Measurements from ENCODE around the gene TRIOBP.
"Not testable (repeated sequence)": the region's sequence is repeated elsewhere in the genome, so short reads cannot be mapped to it uniquely, and the experiment has no call there.

The TRIOBP gene

DNA sequence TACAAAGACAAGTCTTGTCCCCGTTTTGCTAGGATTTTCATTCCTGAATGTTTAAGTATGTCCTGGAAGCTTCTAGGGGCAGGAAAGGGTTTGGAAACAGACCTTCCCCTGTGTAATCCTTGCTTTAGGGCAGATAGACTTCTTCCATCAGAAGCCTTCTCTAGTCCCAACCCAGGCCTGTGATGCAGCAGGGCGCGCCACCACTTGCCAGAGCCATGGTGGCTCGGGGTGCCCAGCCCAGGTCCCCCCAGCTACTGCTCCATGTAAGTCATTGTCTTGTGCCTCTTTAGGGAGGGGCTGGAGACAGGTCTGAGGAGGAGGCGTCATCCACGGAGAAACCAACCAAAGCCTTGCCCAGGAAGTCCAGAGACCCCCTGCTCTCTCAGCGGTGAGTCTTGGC is 6.4 kb upstream of the TRIOBP start:
- no peak for DNase-seq (ENCODE audit: low read depth)

- no peak for DNase-seq (ENCODE audit: low read depth)
Observed at GRCh38 chr22:37690901-37691504, 5.8 kb upstream of the TRIOBP start.

- no peak for DNase-seq (ENCODE audit: low read depth)
Observed at GRCh38 chr22:37692627-37693285, 4.1 kb upstream of the TRIOBP start.

DNA sequence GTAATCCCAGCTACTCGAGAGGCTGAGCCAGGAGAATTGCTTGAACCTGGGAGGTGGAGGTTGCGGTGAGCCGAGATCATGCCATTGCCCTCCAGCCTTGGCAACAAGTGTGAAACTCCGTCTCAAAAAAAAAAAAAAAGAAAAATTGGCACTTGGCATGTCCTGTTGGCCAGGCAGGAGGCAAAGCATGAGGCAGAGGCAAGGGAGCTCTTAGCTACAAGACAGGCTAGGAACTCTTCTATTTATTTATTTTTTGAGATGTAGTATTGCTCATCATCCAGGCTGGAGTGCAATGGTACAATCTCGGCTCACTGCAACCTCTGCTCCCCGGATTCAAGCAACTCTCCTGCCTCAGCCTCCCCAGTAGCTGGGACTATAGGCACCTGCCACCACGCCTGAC is 2.7 kb upstream of the TRIOBP start:
- DNase-seq (ENCODE audit: low read depth) = not testable (repeated sequence)

- not testable (repeated sequence) for DNase-seq (ENCODE audit: low read depth)
Observed at GRCh38 chr22:37696260-37696656, 590 bp upstream of the TRIOBP start.

GRCh38 chr22:37697538-37697835 is 639 bp downstream of the TRIOBP start:
- DNase-seq (ENCODE audit: low read depth) = no peak

DNA sequence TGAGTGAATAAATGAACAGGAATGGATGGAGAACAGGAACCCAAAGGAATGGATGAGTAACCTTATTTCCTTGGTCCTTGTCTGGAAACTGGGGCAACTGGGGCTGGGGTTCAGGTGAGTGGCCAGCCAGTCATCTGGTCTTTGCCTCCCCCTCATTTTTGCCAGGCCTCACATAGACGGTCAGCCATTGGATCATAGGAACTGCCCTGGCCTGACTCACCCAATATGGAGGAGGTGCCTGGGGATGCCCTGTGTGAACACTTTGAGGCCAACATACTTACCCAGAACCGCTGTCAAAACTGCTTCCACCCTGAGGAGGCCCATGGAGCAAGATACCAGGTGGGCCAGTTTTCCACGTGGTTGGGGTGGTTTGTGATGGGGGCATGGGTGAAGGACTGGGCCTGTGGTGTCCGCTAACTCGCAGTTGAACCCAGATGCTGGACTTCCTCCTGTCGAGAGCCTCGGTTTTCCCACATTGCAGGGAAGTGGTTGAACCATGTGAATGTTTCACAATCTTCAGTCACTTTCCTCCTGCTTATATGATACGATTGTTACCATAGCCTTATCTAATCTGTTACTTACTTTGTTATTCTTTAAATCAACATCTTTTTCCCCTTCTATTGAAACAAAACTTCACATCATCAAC is 4.4 kb downstream of the TRIOBP start:
- DNase-seq (ENCODE audit: low read depth) = no peak

GRCh38 chr22:37703906-37704305 is 7.1 kb downstream of the TRIOBP start:
- no peak for DNase-seq (ENCODE audit: low read depth)

DNA sequence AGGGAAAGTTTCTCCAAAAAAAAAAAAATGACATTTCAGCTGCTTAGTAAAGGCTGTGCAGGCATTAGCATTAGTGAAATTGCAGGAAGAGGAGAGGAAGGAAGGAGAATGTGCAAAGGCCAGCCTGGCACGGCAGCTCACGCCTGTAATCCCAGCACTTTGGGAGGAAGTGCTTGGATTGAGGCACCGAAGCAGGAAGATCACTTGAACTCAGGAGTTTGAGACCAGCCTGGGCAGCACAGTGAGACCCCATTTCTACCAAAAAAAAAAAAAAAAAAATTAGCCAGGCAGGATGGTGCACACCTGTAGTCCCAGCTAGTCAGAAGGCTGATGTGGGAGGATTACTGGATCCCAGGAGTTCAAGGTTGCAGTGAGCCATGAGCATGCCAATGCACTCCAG is 7.8 kb downstream of the TRIOBP start:
- no peak for DNase-seq (ENCODE audit: low read depth)

DNA sequence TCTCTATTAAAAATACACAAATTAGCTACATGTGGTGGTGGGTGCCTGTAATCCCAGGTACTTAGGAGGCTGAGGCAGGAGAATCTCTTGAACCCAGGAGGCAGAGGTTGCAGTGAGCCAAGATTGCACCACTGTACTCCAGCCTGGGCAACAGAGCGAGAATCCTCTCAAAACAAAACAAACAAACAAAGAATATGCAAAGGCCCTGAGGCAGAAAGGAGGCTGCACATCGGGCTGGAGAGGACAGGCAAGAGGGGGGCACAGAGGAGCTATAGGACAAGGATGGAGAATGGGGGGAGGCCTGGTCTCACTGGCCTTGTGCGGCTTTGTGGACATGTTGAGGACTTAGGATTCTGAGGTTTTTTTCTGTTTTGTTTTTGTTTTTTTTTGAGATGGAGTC is 8.4 kb downstream of the TRIOBP start:
- DNase-seq (ENCODE audit: low read depth) = no peak

- DNase-seq (ENCODE audit: low read depth) = no peak
Observed at GRCh38 chr22:37708580-37709444, 12.0 kb downstream of the TRIOBP start.

DNA sequence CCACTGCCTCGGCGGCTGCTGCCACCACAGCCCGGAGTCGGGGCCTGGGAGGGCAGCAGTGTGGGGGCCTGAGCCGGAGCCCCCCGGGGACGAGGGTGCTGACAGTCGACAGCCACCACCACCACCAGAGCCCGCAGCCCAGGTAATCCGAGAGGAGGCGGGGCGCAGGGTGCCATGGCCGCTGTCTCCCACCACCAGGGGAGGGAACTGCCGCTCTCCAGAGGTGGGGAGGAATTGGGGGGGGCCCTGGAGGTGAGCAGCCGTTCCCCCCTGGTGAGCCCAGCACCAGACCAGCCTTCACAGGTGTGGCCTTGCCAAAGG is 12.6 kb downstream of the TRIOBP start:
- no peak for DNase-seq (ENCODE audit: low read depth)

- DNase-seq (ENCODE audit: low read depth) = no peak
Observed at GRCh38 chr22:37710675-37711074, 13.8 kb downstream of the TRIOBP start.

- no peak for DNase-seq (ENCODE audit: low read depth)
Observed at GRCh38 chr22:37711490-37711889, 14.6 kb downstream of the TRIOBP start.

GRCh38 chr22:37713761-37714160 is 16.9 kb downstream of the TRIOBP start:
- no peak for DNase-seq (ENCODE audit: low read depth)

- DNase-seq (ENCODE audit: low read depth) = no peak
Observed at GRCh38 chr22:37714634-37715033, 17.8 kb downstream of the TRIOBP start.

- no peak for DNase-seq (ENCODE audit: low read depth)
Observed at GRCh38 chr22:37715760-37716159, 18.9 kb downstream of the TRIOBP start.

- no peak for DNase-seq (ENCODE audit: low read depth)
Observed at GRCh38 chr22:37716708-37717107, 19.9 kb downstream of the TRIOBP start.

DNA sequence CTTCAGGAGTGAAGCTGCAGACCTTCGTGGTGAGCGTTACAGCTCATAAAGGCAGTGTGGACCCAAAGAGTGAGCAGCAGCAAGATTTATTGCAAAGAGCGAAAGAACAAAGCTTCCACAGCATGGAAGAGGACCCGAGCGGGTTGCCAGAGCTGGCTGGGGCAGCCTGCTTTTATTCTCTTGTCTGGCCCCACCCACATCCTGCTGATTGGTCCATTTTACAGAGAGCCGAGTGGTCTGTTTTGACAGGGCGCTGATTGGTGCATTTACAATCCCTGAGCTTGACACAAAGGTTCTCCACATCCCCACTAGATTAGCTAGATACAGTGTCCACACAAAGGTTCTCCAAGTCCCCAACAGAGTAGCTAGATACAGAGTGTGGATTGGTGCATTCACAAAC is 20.4 kb downstream of the TRIOBP start:
- DNase-seq (ENCODE audit: low read depth) = not testable (repeated sequence)

DNA sequence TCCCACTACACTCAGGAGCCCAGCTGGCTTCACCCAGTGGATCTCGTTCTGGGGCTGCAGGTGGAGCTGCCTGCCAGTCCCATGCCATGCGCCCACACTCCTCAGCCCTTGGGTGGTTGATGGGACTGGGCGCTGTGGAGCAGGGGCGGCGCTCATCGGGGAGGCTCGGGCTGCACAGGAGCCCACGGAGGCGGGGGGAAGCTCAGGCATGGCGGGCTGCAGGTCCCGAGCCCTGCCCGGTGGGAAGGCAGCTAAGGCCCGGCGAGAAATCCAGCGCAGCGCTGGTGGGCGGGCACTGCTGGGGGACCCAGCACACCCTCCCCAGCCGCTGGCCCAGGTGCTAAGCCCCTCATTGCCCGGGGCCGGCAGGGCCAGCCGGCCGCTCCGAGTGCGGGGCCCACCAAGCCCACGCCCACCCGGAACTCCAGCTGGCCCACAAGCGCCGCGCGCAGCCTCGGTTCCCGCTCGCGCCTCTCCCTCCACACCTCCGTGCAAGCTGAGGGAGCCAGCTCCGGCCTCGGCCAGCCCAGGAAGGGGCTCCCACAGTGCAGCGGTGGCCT is 21.0 kb downstream of the TRIOBP start:
- DNase-seq (ENCODE audit: low read depth) = not testable (repeated sequence)

GRCh38 chr22:37725551-37726240 is 28.8 kb downstream of the TRIOBP start:
- DNase-seq (ENCODE audit: low read depth) = no peak

GRCh38 chr22:37726241-37726887 is 29.5 kb downstream of the TRIOBP start:
- no peak for DNase-seq (ENCODE audit: low read depth)
